ENCODE results near the gene CDK5RAP3.

GRCh38 chr17:48006936-48007709 lies 36.2 kb downstream of the CDK5RAP3 start:
- TF ChIP-seq CTCF (IDR thresholded peaks at IDR 0.05; ENCODE audit: insufficient read depth, low read depth, low read length) (no peak), EZH2 (IDR thresholded peaks at IDR 0.05; ENCODE audit: insufficient read depth, low read length) (no peak)
